Coronary artery (tissue), 2 donors: ENCODE measurements around the gene P3H2.

Experiments
- DNase-seq: peaks from one replicate; pipeline ENCODE4 v3.0.0-alpha.2; 2017; ENCODE audit warnings: low spot score
- H3K27ac ChIP-seq, 2 donors: fragments of 200-600 bp; sonication (generic); one replicate each; pipeline ENCODE4 v1.5.1; 2016 to 2019
- H3K4me3 ChIP-seq: fragments of 200-600 bp; sonication (generic); 2 replicates; pipeline ENCODE4 v1.5.1; 2016; ENCODE audit warnings: mild to moderate bottlenecking, moderate library complexity
- CTCF ChIP-seq: fragments of 200-600 bp; sonication (generic); IDR thresholded peaks from one replicate; pipeline ENCODE4 v1.5.1; 2019; ENCODE audit warnings: antibody characterized with exemption

P3H2 gene

GRCh38 chr3:190124067-190124466, 3.4 kb upstream of the P3H2 start:
- no peak for TF ChIP-seq CTCF
- DNase-seq: no peak
- H3K4me3 ChIP-seq: no peak overlapping the region
- H3K27ac ChIP-seq: no peak overlapping the region

- H3K4me3 ChIP-seq: no peak overlapping the region
- DNase-seq: no peak
- no peak for TF ChIP-seq CTCF
- H3K27ac ChIP-seq: no peak overlapping the region
These were observed 1.6 kb upstream of the P3H2 start for GRCh38 chr3:190122198-190122771.

- TF ChIP-seq CTCF: no peak
- no peak overlapping the region for H3K4me3 ChIP-seq
- no peak for DNase-seq
- H3K27ac ChIP-seq: peak overlapping the region; percentile 38 to 59
These were observed 686 bp upstream of the P3H2 start for GRCh38 chr3:190121383-190121782.

- Histone ChIP-seq H3K27ac (peak overlapping the region; percentile 59 to 91), H3K4me3 (peak overlapping the region; percentile 88)
- DNase-seq: no peak
- no peak for TF ChIP-seq CTCF
These were observed 322 bp upstream of the P3H2 start for GRCh38 chr3:190121061-190121377.

- Histone ChIP-seq H3K4me3 (peak overlapping the region; percentile 88), H3K27ac (peak overlapping the region in 1 of 2 donors; percentile 91)
- no peak for TF ChIP-seq CTCF
- no peak for DNase-seq
These were observed 1.0 kb downstream of the P3H2 start for GRCh38 chr3:190119461-190120268.

- peak overlapping the region in 1 of 2 donors; percentile 27 for H3K27ac ChIP-seq
- no peak for DNase-seq
- peak overlapping the region; percentile 53 for H3K4me3 ChIP-seq
- no peak for TF ChIP-seq CTCF
These were observed 2.3 kb downstream of the P3H2 start for GRCh38 chr3:190118438-190118837.

GRCh38 chr3:190117981-190118380, 2.7 kb downstream of the P3H2 start:
- Histone ChIP-seq H3K4me3 (peak overlapping the region; percentile 53), H3K27ac (peak overlapping the region in 1 of 2 donors; percentile 27)
- TF ChIP-seq CTCF: no peak
- no peak for DNase-seq
